Middle frontal gyrus (tissue), 1 donor: ENCODE data around the gene LDHB.
"Not testable (repeated sequence)": the region's sequence is repeated elsewhere in the genome, so short reads cannot be mapped to it uniquely, and the experiment has no call there.

Experiments
- DNase-seq: peaks from one replicate; pipeline ENCODE4 v3.0.0-alpha.2; 2015; ENCODE audit warnings: low spot score; ENCODE audit errors: extremely low spot score

LDHB gene

GRCh38 chr12:21661396-21662093 is 3.9 kb upstream of the LDHB start:
- DNase-seq: not testable (repeated sequence)

GRCh38 chr12:21659383-21659782 is 1.7 kb upstream of the LDHB start:
- no peak for DNase-seq

- DNase-seq: peak; percentile 25
Observed at GRCh38 chr12:21656905-21657325, 727 bp downstream of the LDHB start.

GRCh38 chr12:21655591-21655990 is 2.1 kb downstream of the LDHB start:
- no peak for DNase-seq

GRCh38 chr12:21651821-21652220 is 5.8 kb downstream of the LDHB start:
- no peak for DNase-seq

GRCh38 chr12:21650997-21651396 is 6.6 kb downstream of the LDHB start:
- DNase-seq: no peak

GRCh38 chr12:21649034-21649433 is 8.6 kb downstream of the LDHB start:
- DNase-seq: no peak

GRCh38 chr12:21648378-21648777 is 9.3 kb downstream of the LDHB start:
- DNase-seq: no peak

GRCh38 chr12:21647179-21647578 is 10.5 kb downstream of the LDHB start:
- no peak for DNase-seq

- not testable (repeated sequence) for DNase-seq
Observed at GRCh38 chr12:21645041-21645500, 12.6 kb downstream of the LDHB start.

- no peak for DNase-seq
Observed at GRCh38 chr12:21644516-21644915, 13.1 kb downstream of the LDHB start.

GRCh38 chr12:21643758-21644157 is 13.9 kb downstream of the LDHB start:
- DNase-seq: no peak

- no peak for DNase-seq
Observed at GRCh38 chr12:21642707-21643389, 14.8 kb downstream of the LDHB start.

GRCh38 chr12:21638054-21638891 is 19.4 kb downstream of the LDHB start:
- no peak for DNase-seq

GRCh38 chr12:21634245-21634644 is 23.4 kb downstream of the LDHB start:
- DNase-seq: no peak

- no peak for DNase-seq
Observed at GRCh38 chr12:21631367-21631766, 26.3 kb downstream of the LDHB start.

GRCh38 chr12:21627924-21628323 is 29.7 kb downstream of the LDHB start:
- no peak for DNase-seq

GRCh38 chr12:21618566-21618965 is 39.1 kb downstream of the LDHB start:
- DNase-seq: no peak

- no peak for DNase-seq
Observed at GRCh38 chr12:21617030-21617429, 40.6 kb downstream of the LDHB start.

GRCh38 chr12:21615431-21615830 is 42.2 kb downstream of the LDHB start:
- DNase-seq: no peak

GRCh38 chr12:21614506-21614905 is 43.1 kb downstream of the LDHB start:
- no peak for DNase-seq

GRCh38 chr12:21613931-21614330 is 43.7 kb downstream of the LDHB start:
- DNase-seq: no peak
